H1 (cell line): Measurements from ENCODE around the gene ZAR1. TPM values are rescaled to one million over a fixed set of nuclear protein-coding genes. Genes with fewer than 3 reads are reported as not detected.

Source experiments
- CTCF ChIA-PET: fragments of 300-600 bp; sonication (Branson Sonifier 250); formaldehyde crosslinking; loops from one replicate; lab custom pipeline; 2021; ENCODE audit not compliant: partially characterized antibody; lab: Charles Lee
- POLR2A ChIA-PET: fragments of 300-600 bp; sonication (Branson Sonifier 250); formaldehyde crosslinking; loops from one replicate; lab custom pipeline; 2021; ENCODE audit warnings: inconsistent platforms; ENCODE audit not compliant: partially characterized antibody; lab: Charles Lee
- DNase-seq, 2 experiments: peaks; one replicate each; pipeline versions ENCODE4 v3.0.0 to v3.0.0-alpha.2; 2010 to 2022; ENCODE audit warnings: low spot score in 2 of 2, low read depth in 1 of 2, mixed read lengths in 1 of 2
- FAIRE-seq: peaks from 2 replicates; lab custom pipeline; 2011; peaks lifted over from hg19 to GRCh38; lab: Jason Lieb, UNC
- H2AFZ ChIP-seq: 2 replicates; pipeline ENCODE4 v1.8.1; 2012; ENCODE audit warnings: low read length, inconsistent platforms
- H2AK5ac ChIP-seq: 2 replicates; pipeline ENCODE4 v1.6.1; 2013; ENCODE audit warnings: low read depth, low read length
- H2BK120ac ChIP-seq: replicated peaks from 2 replicates; pipeline ENCODE3; 2013; ENCODE audit warnings: low read depth, low read length, inconsistent platforms
- H2BK12ac ChIP-seq: 2 replicates; pipeline ENCODE4 v1.6.1; 2013; ENCODE audit warnings: low read depth, low read length
- H2BK15ac ChIP-seq: 2 replicates; pipeline ENCODE4 v1.6.1; 2013; ENCODE audit warnings: low read length
- H2BK20ac ChIP-seq: 2 replicates; pipeline ENCODE4 v1.6.1; 2013; ENCODE audit warnings: low read length
- H2BK5ac ChIP-seq: 2 replicates; pipeline ENCODE4 v1.6.1; 2013; ENCODE audit warnings: low read depth, low read length
- H3K14ac ChIP-seq: 2 replicates; pipeline ENCODE4 v1.6.1; 2013; ENCODE audit warnings: inconsistent platforms; ENCODE audit not compliant: insufficient read length
- H3K18ac ChIP-seq: 2 replicates; pipeline ENCODE4 v1.6.1; 2013; ENCODE audit warnings: low read length; ENCODE audit errors: extremely low read depth
- H3K23ac ChIP-seq: 2 replicates; pipeline ENCODE4 v1.6.1; 2013; ENCODE audit warnings: inconsistent platforms; ENCODE audit not compliant: insufficient read length
- H3K23me2 ChIP-seq: 2 replicates; pipeline ENCODE4 v1.6.1; 2013; ENCODE audit warnings: low read depth, low read length
- H3K27ac ChIP-seq: 2 replicates; pipeline ENCODE4 v1.6.1; 2011; ENCODE audit warnings: low read depth, low read length, inconsistent platforms
- H3K27me3 ChIP-seq, 4 experiments: replicated peaks in 1 of 4; 1 replicate in 1 of 4; 2 replicates in 3 of 4; pipeline versions ENCODE4 v1.6.1 to v1.8.1; 2011 to 2013; ENCODE audit warnings: low read length in 3 of 4, mild to moderate bottlenecking in 3 of 4, inconsistent platforms in 2 of 4, mixed read lengths in 2 of 4, moderate library complexity in 1 of 4; ENCODE audit not compliant: control insufficient read depth in 3 of 4, insufficient read depth in 3 of 4; ENCODE audit errors: extremely low read depth in 1 of 4
- H3K36me3 ChIP-seq, 4 experiments: 2 replicates each; pipeline versions ENCODE4 v1.6.1 to v1.8.1; 2011 to 2013; ENCODE audit warnings: mild to moderate bottlenecking in 4 of 4, low read length in 3 of 4, moderate library complexity in 2 of 4, control low read depth in 1 of 4, inconsistent platforms in 1 of 4; ENCODE audit not compliant: insufficient read depth in 4 of 4, control insufficient read depth in 2 of 4
- H3K4ac ChIP-seq: replicated peaks from 2 replicates; pipeline ENCODE3; 2013; ENCODE audit warnings: low read length, low read depth, mixed read lengths, inconsistent platforms; ENCODE audit not compliant: insufficient read length
- H3K4me1 ChIP-seq, 4 experiments: replicated peaks in 1 of 4; 1 replicate in 1 of 4; 2 replicates in 3 of 4; pipeline versions ENCODE4 v1.6.1 to v1.8.1; 2011 to 2013; ENCODE audit warnings: low read length in 3 of 4, inconsistent platforms in 2 of 4, mixed read lengths in 1 of 4; ENCODE audit not compliant: insufficient read depth in 4 of 4, control insufficient read depth in 3 of 4
- H3K4me2 ChIP-seq, 2 experiments: 2 replicates each; pipeline versions ENCODE4 v1.6.1 to v1.8.1; 2011 to 2013; ENCODE audit warnings: low read depth in 2 of 2, low read length in 2 of 2, control low read depth in 1 of 2, inconsistent platforms in 1 of 2, mild to moderate bottlenecking in 1 of 2; ENCODE audit not compliant: insufficient read depth in 1 of 2
- H3K4me3 ChIP-seq, 4 experiments: fragments of 200-600, 300-600 bp in 1 of 4; sonication (generic), shearing (Covaris generic), sonication (Bioruptor Twin) in 1 of 4; 2 replicates each; pipeline versions ENCODE4 v1.5.1 to v1.8.1; 2011 to 2016; ENCODE audit warnings: low read length in 4 of 4, low read depth in 3 of 4, control low read depth in 2 of 4, inconsistent platforms in 2 of 4, mild to moderate bottlenecking in 2 of 4, mixed read lengths in 1 of 4, moderate library complexity in 1 of 4; ENCODE audit not compliant: insufficient read depth in 2 of 4; ENCODE audit errors: extremely low read depth in 1 of 4
- H3K56ac ChIP-seq: replicated peaks from 2 replicates; pipeline ENCODE3; 2013; ENCODE audit warnings: low read depth, mild to moderate bottlenecking, mixed read lengths, low read length, inconsistent platforms; ENCODE audit not compliant: insufficient read length
- H3K79me1 ChIP-seq: 2 replicates; pipeline ENCODE4 v1.6.1; 2013; ENCODE audit warnings: low read depth, low read length, control low read depth
- H3K79me2 ChIP-seq, 2 experiments: 2 replicates each; pipeline versions ENCODE4 v1.6.1 to v1.8.1; 2012 to 2013; ENCODE audit warnings: low read length in 2 of 2, mild to moderate bottlenecking in 2 of 2, inconsistent platforms in 1 of 2; ENCODE audit not compliant: insufficient read depth in 2 of 2, control insufficient read depth in 1 of 2
- H3K9ac ChIP-seq, 4 experiments: replicated peaks in 1 of 4; 1 replicate in 1 of 4; 2 replicates in 3 of 4; pipeline versions ENCODE4 v1.6.1 to v1.8.1; 2011 to 2013; ENCODE audit warnings: low read depth in 3 of 4, low read length in 3 of 4, control low read depth in 2 of 4, mild to moderate bottlenecking in 2 of 4, moderate library complexity in 2 of 4, inconsistent platforms in 1 of 4; ENCODE audit errors: extremely low read depth in 1 of 4
- H3K9me3 ChIP-seq, 2 experiments: 2 replicates each; pipeline versions ENCODE4 v1.6.1 to v1.8.1; 2012 to 2013; ENCODE audit warnings: mild to moderate bottlenecking in 2 of 2, moderate library complexity in 2 of 2, control low read depth in 1 of 2, inconsistent platforms in 1 of 2, low read depth in 1 of 2, low read length in 1 of 2, mixed read lengths in 1 of 2; ENCODE audit not compliant: insufficient read depth in 2 of 2
- H4K20me1 ChIP-seq, 2 experiments: replicated peaks in 1 of 2; 2 replicates each; pipeline versions ENCODE3 to v1.8.1; 2011 to 2013; ENCODE audit warnings: inconsistent platforms in 2 of 2, low read length in 2 of 2, mild to moderate bottlenecking in 1 of 2; ENCODE audit not compliant: insufficient read depth in 2 of 2, control insufficient read depth in 1 of 2
- H4K5ac ChIP-seq: 2 replicates; pipeline ENCODE4 v1.6.1; 2013; ENCODE audit warnings: low read length, low read depth, mixed read lengths, inconsistent platforms; ENCODE audit not compliant: insufficient read length
- H4K8ac ChIP-seq: 2 replicates; pipeline ENCODE4 v1.8.0; 2013; ENCODE audit warnings: mild to moderate bottlenecking, moderate library complexity, low read length, inconsistent platforms; ENCODE audit not compliant: insufficient read depth; ENCODE audit errors: extremely low read depth
- H4K91ac ChIP-seq: replicated peaks from 2 replicates; pipeline ENCODE3; 2013; ENCODE audit warnings: low read length, mixed read lengths, inconsistent platforms; ENCODE audit not compliant: insufficient read length
- CHD1 ChIP-seq: IDR thresholded peaks from 2 replicates; pipeline ENCODE4 v1.6.1; 2012; ENCODE audit warnings: low read depth, low read length, improper control_type of control experiment
- CTBP2 ChIP-seq: IDR thresholded peaks from 2 replicates; pipeline ENCODE4 v1.7.0; 2011; ENCODE audit warnings: borderline replicate concordance, mild to moderate bottlenecking, moderate library complexity, mixed read lengths, low read length; ENCODE audit not compliant: insufficient read depth, insufficient read length
- EGR1 ChIP-seq: IDR thresholded peaks from 2 replicates; pipeline ENCODE4 v1.6.1; 2011; ENCODE audit warnings: low read depth, low read length, borderline replicate concordance
- FOSL1 ChIP-seq: IDR thresholded peaks from 2 replicates; pipeline ENCODE4 v1.6.1; 2011; ENCODE audit warnings: mild to moderate bottlenecking, low read depth, low read length, moderate library complexity; ENCODE audit not compliant: insufficient read depth
- NRF1 ChIP-seq: IDR thresholded peaks from 2 replicates; pipeline ENCODE4 v1.6.1; 2011; ENCODE audit warnings: mild to moderate bottlenecking, low read depth, low read length, improper control_type of control experiment
- POLR2AphosphoS5 ChIP-seq: IDR thresholded peaks from 2 replicates; pipeline ENCODE4 v1.6.1; 2011; ENCODE audit warnings: low read depth, low read length
- SUZ12 ChIP-seq: fragments of 200-600 bp; sonication (generic); IDR thresholded peaks from 2 replicates; pipeline ENCODE4 v1.6.1; 2012; ENCODE audit warnings: mild to moderate bottlenecking, inconsistent platforms, low read length, moderate library complexity, mixed read lengths
- TAF7 ChIP-seq: optimal IDR thresholded peaks from 2 replicates; pipeline ENCODE3; 2011; ENCODE audit warnings: low read depth, mild to moderate bottlenecking, inconsistent platforms, low read length, moderate library complexity, borderline replicate concordance
- TCF12 ChIP-seq: IDR thresholded peaks from 2 replicates; pipeline ENCODE4 v1.6.1; 2011; ENCODE audit warnings: low read depth, mild to moderate bottlenecking, low read length
- WGBS, 2 experiments: shearing (Covaris generic) in 1 of 2; methylation state at CpG; one replicate each; pipeline versions ENCODE4 v1.1.6 to v1.1.7; 2013 to 2015; ENCODE audit warnings: low lambda C conversion rate in 2 of 2, mixed read lengths in 2 of 2, inconsistent platforms in 1 of 2, low coverage in 1 of 2, missing lambda C conversion rate in 1 of 2; ENCODE audit not compliant: insufficient replicate concordance in 2 of 2, insufficient coverage in 1 of 2, insufficient read length in 1 of 2; ENCODE audit errors: extremely low coverage in 1 of 2, missing lambda C conversion rate in 1 of 2; 5-methylcytosine and 5-hydroxymethylcytosine counted together
- polyA plus RNA-seq, 7 experiments: library from polyadenylated mRNA; depleted of rRNA in 3 of 7; stranded (reverse) in 5 of 7; unstranded in 2 of 7; fragments of >200 nt in 5 of 7; fragments of 200-250 nt in 2 of 7; gene quantifications; 1 replicate in 5 of 7; 2 replicates in 1 of 7; 4 replicates in 1 of 7; pipeline versions ENCODE4 v1.2.1 to v1.2.3, GENCODE V29; 2011 to 2013; ENCODE audit warnings: missing spikeins in 2 of 7, mixed read lengths in 2 of 7
- total RNA-seq: library from RNA; stranded (reverse); fragmentation: NEBNext Ultra II Directional; extraction: Animal tissue kit (Norgen Biotek cat#: 25700); gene quantifications from 2 replicates; pipeline ENCODE4 v1.2.1, GENCODE V29; 2021

Gene ZAR1
- total and polyA plus RNA-seq, 2 of the 8 experiments (the other 6 are each of a cell fraction or from before 2014, with no cell fraction given), result 0.33 to 0.78 TPM

GRCh38 chr4:48470137-48470536 lies 19.9 kb upstream of the ZAR1 start:
- Histone ChIP-seq H3K4me3 (no peak overlapping the region), H3K4ac (no peak overlapping the region), H3K23me2 (no peaks in the 10 kb centered on the region), H4K5ac (no peak overlapping the region), H2BK12ac (no peak overlapping the region), H3K79me2 (no peaks in the 10 kb centered on the region), H3K27me3 (no peaks in the 10 kb centered on the region), H4K91ac (no peak overlapping the region), H2BK120ac (no peak overlapping the region), H2BK20ac (no peak overlapping the region), H3K79me1 (no peaks in the 10 kb centered on the region), H3K36me3 (no peaks in the 10 kb centered on the region), H2BK15ac (no peak overlapping the region), H3K9ac (no peak overlapping the region), H3K4me2 (no peak overlapping the region), H4K8ac (no peak overlapping the region), H3K14ac (no peak overlapping the region), H3K9me3 (no peaks in the 10 kb centered on the region), H3K18ac (no peak overlapping the region), H2BK5ac (no peak overlapping the region), H3K4me1 (peaks cover 0 to 2% (median 0%) of the 10 kb centered on the region in 4 experiments; a peak in 1 of 7 replicates), H2AK5ac (no peak overlapping the region), H4K20me1 (no peaks in the 10 kb centered on the region), H2AFZ (no peak overlapping the region), H3K27ac (no peak overlapping the region), H3K56ac (no peak overlapping the region), H3K23ac (no peak overlapping the region)
- CTCF ChIA-PET, result no interaction called here
- WGBS, 2 experiments, result 86% methylated on average over 1 of the region's 1 CpG; no CpG with 5 or more reads in 1 of the 2 experiments
- POLR2A ChIA-PET, result interaction anchor here (1.3 kb wide), 1 partner anchor 13 kb away, joined by 5 read pairs; the partner anchor contains the start of gene SLC10A4
- no peak for FAIRE-seq
- TF ChIP-seq EGR1 (no peak), CTBP2 (no peak), NRF1 (no peak), SUZ12 (no peak), CHD1 (no peak), TAF7 (no peak), FOSL1 (no peak), TCF12 (no peak), POLR2AphosphoS5 (no peak)
- no peak for DNase-seq
